Cerebellar cortex (tissue), 1 donor: ENCODE measurements around the gene CHST9.
A peak's percentile ranks its signal among the peaks of the same experiment; 100 is the strongest.

Experiments used
- DNase-seq: peaks from one replicate; pipeline ENCODE4 v3.0.0-alpha.2; 2015; ENCODE audit warnings: low spot score

CHST9 gene

GRCh38 chr18:26864658-26865057 lies 320.4 kb downstream of the CHST9 start:
- no peak for DNase-seq

DNA sequence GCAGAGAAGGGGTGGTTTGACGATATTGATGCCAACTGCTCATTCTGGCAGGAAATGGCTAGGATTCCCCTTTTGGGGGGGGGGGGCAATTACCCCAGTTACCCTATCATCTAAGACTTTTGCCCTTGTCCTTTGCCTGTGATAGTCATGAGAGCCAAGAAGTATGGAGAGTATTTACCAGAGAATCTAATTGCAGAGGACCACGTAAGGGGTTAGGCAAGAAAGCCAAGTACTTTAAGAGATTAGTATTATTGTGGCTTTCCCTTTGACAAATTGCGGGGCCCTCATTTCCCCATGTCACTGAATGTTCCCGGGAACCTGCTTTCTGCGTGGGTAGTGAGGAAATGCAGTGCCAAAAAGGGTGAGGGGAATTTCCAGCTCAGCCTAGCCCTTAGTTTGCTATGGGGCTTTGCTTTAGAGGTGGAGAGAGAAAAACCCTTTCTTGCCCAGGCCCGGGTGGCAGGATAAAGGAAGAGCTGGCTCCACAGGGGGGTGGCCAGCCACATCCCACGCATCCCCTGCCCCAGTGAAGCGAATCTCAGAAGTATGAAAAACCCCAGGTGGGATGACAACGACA lies 321.1 kb downstream of the CHST9 start:
- DNase-seq = no peak

DNA sequence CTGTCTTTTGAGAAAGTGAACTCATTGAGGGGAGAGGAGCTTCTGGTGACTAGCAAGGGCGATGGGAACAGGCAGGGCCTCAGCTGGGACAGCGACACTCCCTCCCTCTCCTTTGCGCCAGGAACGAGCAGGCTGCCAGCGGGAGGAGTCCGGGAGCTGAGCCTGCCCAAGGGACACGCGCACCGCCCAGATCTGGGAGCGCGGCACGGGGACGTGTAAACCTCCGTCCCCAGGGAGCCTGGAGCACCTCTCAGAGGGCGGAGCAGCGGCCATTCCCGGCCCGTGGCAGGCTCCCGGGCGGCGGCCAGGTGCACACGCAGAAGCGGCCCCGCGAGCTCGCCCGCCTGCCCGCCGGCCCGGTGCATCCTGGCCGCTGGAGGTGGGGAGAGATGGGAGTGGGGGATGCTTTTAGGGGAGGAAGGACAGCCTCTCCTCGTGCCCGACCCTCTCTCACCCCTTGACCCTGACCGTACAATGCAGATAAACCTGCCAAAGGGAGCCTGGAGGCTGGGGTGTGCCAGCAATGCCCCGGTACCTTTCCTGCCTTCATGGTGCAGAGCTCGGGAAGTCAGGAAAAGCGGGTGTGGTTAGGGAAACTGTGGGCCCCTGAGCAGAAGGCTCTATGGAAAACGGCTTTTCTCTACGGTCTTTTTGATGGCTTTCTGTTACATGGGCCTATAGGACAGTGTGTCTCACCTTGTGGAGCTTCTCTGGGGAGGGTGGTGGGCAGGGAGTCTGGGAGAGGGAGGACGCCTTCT lies 321.8 kb downstream of the CHST9 start:
- peak; percentile 11 for DNase-seq

GRCh38 chr18:26862084-26862483 lies 323.0 kb downstream of the CHST9 start:
- no peak for DNase-seq
